Non-pigmented ciliary epithelial cell (primary cell): Measurements from ENCODE around the gene NAT16.

ENCODE experiments used
- DNase-seq: peaks from one replicate; pipeline ENCODE4 v3.0.0-alpha.2; 2010; ENCODE audit warnings: low read depth

NAT16 gene

DNA sequence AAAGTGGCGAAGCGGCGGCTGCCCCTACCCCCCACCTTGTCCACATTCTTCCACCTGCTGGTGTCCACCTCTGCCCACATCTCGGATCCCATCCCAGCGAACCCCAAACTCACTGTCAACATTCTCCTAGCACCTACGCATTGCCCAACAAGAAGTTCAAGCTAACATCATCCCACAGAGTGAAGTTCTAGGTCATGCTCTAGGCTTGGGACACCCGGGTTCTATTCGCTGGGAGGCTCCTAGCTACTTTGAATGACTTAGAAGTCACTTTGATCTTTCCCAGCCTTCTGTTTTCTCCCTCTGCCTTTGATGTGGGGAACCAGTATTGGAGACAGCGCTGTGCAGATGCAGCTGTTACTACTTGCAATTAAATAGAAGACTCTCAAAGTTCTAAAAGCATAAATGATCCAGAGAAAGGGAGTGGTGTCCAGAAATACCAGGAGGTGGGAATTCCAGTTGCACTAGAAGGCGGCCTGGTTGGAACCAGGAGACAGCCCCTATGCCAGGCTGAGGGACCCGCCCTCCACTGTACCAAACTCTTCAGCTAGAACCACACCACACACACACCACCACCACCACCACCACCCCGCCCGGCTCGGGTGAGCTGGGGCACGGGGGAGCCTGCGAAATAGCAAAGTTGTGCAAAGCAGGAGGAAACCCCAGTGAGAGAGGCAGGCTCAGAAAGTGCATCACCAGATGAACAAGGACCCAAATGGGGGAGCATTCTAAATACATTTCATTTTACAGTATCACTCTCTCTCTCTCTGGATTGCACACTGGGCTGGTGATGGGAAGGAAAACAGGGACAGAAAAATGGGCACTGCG is 9.3 kb downstream of the NAT16 start:
- DNase-seq = no peak

DNA sequence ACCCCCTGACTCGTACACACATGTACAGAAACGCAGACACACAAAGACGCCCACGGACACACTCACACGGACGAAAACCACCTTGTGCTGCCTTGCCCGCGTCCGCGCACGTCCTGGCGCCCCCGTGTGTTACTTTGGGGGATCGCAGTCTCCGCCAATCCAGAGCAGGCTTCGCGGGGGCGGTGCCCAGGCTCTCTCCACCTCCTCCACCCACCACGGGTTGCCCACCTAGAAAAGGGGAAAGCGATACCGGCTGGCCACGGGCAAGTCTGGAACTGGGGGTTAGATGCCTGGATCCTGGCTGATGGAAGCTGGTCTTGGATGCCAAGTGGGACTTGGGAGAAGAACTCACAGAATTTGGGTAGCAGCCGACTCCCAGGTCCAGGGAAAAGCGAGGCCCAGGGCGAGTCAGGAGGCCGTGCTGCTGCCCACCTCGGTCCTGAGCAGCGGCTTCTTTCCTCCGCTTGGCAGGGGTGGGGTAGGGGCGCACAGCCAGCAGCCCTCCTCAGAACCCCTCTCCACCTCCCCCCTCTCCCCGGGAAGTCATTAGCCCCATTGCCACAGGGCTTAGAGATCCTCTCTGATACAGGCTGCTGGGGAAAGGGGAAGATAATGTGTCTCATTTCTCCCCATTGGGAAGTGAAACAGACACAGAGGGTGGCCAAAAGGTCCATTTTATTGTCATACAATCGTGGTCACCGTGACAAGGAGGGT is 10.1 kb downstream of the NAT16 start:
- no peak for DNase-seq

DNA sequence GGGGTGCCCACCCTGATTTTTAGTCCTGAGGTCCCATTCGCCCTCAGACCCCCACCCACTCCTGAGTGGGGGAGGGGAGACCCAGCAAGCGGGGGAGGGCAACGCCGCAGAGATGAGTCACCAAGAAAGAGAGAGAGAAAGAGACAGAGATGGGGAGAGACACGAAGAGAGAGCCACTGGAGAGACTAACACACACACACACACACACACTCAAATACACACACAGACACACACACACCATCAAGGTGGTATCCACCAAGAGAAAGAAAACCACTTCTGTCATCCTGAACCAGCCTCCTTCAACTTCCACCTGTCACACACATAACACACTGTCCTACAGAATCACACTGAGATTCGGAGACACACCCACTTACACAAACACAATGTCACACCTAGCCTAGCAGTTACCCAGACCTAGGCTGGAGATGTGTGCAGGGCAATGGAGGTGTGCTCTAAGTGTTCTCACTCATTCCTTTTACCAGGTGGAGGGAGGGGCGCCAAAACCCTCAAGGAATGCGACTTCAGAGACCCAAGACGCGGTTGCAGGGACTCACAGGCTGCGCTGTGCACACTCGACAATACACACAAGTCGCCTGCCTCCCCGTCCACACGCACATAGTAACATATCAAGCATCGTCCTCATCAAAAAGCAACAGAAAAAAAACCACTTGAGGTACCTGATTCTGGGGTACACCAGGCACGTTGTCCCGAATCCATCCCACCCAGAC is 10.8 kb downstream of the NAT16 start:
- no peak for DNase-seq

DNA sequence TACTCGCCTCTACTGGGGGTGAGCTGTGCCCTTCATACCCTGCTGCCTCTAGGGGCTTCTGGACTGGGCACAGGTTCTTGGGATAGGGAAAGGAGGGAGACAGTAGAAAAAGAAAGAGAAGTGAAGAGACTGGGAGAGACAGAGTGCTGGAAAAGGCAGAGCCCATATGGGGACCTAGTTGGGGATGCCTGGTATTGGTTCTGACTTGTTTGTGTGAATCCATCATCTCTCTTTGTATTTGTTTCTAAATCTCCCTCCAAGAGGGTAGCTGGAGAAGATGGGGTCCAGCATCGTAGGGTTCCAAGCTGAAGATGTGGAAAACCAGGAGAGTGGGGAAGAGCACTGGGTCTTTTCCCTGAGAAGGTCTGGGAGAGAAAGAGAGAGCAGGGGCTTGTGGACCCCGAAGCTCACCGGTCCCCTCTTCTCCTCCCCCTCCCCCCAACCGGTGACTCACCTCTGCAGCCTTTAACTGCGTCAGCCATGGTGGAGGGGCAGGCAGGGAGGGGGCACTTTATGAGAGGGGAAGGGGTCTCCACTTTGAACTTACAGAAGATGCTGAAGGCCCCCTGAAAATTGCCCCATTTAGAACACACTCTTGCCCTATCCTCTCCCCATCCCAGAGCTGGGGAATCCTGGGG is 11.6 kb downstream of the NAT16 start:
- DNase-seq = no peak

DNA sequence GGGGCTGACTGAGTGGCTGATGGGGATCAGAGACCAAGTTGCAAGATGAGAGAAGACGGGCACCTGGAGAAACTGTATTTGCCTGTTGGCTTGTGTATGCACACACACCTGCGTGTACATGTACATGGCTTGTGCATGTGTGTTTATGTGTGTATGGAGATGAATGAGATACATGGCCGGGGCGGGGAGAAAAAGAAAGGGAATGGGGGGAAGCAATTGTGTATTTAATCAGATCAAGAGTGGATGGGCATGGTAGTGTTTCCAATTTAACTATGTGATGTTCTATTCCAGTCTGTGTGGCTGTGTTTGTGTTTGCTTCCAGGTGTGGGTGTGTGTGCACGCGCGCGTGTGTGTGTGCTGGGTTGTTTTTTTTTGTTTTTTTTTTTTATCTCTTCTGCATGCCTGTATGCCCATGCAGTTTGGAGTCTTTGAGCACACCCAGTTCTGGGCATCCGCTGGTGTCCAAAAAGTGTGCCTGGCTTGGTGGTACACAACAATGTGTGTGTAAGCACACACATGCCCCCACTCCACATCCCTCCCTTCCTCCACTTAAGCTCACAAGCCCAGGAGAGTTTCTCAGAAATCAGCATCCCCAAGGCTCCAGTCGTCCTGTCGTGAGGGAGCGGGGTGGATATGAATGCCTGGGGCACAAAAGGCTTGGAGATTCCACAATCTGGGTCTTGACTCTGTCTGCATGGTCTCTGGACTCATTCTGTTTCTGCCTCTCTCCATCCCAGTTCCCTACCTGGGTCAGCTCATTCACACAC is 12.3 kb downstream of the NAT16 start:
- no peak for DNase-seq

DNA sequence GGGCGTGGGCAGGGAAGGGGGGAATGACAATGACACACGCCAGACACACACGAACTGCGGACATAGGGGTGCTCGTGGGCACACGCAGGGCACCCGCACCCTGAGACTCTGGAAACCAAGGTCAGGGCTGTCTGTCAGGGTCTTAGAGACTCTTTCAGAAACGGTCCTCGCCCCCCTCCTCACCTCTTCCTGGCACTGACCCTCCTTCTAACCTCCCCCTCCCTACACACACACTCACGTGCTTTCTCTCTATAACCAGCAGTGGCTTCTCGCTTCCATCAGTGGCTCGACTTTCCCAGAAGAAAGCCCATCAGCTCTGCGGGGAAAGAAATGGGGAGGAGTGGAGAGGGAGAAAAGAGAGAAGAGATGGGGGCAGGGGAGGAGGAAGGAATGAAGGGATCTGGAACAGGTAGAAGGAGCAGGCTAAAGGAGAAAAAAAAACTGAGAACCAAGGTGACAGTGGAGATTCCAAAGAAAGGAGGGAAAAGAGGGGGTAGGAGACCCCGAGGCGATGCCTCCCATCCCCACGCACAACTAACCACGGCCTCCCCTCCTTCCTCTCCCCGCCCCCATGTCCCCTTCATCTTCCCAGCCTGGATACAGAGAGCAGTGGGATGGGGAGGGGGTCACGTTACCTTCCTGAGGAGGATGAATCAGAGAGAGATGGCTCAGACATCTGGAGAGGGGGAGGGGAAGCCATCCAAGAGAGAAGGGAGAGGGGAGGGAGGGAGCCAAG is 13.0 kb downstream of the NAT16 start:
- DNase-seq = no peak

DNA sequence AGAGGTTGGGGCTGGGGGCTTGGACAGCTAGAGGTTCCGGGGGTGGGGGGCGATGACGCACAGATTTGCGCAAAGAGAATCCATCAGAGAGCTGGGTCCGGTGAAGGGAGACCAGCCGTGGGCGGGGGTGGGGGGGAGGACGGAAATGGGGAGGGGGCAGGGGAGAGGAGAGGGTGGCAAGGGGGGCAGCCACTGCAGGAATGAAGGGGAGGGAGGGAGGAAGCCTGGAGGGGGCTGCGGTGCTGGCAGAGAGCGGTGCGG is 13.5 kb downstream of the NAT16 start:
- DNase-seq = no peak

DNA sequence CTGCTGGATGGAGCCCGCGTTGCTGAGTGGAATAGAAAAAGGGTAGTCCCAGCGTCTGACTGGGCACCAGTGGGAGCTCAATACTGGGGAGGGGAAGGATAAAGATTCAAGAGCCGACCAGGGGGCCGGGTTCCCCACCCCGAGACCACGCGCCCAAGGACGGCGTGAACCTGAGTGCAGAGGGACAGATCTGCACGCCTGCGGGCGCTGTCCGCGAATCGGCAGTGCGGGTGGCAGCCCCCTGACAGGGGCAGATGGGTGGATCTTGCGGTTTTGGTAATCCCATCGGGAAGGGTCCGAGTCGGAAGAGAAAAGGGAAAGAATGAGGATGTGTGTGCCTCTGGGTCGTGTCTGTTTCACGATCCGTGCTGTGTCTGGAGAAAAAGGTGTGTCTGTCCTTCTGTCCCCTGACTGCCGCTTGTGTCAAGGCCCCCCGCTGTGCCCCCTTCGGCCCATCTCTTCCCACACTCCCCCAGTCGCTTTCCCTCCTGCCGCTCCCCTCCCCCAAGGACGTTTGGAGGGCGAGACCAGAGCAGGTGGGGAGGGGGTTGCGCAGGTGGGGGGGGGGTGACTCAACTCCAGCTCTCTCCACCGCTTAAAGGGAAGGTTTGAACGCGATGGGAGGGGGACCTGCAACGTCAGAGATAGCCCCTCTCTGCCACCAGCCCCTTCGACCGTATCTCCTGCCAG is 14.0 kb downstream of the NAT16 start:
- DNase-seq = no peak

DNA sequence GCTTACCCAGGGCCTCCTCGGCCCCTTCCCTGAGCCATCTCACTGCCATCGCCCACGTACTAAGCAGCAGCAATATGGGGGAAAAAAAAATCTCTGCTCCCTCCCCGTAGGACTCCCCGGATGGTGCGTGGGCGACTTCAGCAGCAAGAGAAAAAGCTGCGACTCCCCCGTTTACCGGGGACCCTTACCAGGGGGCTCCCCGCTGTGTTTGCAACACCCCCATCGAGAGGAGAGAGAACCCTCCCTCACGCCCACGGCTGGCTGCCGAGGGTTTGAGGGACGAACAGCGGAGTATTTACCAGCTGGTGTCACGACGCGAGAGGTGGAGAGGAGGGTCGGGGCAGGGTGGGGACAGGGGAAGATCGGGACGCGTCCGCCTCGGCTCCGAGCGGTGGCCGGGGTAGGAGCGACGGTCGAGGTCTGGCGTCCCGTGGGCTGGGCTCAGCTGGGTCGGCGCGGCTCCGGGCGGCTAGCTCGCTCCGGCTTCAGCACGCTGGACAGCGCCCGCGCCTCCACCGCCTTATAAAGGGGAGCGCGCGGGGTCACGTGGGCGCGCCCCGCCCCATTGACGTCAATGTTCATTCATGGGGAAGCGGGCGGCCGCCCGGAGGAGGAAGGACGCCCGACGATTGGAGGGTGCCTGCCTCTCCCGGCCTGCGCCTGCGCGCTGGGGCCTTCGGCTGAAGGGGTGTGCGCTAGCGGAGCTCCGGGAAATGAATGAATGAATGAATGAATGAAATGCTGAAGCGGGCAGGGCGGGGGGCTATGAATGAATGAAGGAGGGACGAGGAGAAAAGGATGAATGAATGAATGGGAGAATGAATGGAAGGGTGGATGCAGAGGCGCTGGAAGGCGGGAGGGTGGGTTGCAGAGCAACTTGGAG is 14.8 kb downstream of the NAT16 start, which contains the start of gene VGF:
Gene VGF (minus strand): TSS at position 495 of the 883 bp plus-strand sequence. CDS start 726 bp downstream, outside the sequence.
- peak; percentile 53 for DNase-seq

DNA sequence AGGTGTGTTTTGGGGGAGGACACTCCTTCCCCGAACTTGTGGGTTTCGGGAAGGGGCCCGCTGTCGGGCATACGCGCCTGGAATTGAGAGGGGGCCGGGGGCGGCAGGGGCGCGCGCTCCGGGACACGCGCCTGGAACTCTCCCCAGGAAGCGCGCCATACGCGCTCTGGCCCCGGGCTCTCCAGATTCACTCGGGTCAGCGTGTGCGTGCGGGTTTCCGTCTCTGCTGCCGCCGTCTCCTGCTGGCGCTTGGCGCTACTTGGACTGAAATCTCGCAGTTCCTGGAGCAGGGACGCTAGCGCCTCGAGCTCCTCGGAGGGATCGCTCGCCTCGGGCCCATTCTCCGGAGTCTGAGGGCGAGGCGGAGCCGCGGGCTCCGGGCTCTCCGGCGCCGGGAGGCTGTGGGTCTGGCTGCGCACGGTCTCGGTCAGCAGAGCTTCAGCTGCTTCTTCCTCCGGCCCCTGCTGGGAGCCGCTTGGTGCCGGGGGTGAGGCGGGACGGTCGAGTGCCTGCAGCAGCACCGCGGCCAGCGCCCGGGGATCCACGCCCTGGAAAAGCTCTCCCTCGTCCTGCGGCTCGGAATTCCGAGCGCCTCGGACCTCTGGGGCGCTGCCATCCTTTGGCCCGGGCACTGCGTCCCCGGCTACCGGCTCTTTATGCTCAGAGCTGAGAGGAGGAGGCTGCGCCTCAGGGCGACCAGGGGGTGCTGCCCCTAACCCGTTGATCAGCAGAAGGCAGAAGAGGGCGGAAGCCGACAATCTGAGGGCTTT is 15.8 kb downstream of the NAT16 start:
- DNase-seq = no peak

DNA sequence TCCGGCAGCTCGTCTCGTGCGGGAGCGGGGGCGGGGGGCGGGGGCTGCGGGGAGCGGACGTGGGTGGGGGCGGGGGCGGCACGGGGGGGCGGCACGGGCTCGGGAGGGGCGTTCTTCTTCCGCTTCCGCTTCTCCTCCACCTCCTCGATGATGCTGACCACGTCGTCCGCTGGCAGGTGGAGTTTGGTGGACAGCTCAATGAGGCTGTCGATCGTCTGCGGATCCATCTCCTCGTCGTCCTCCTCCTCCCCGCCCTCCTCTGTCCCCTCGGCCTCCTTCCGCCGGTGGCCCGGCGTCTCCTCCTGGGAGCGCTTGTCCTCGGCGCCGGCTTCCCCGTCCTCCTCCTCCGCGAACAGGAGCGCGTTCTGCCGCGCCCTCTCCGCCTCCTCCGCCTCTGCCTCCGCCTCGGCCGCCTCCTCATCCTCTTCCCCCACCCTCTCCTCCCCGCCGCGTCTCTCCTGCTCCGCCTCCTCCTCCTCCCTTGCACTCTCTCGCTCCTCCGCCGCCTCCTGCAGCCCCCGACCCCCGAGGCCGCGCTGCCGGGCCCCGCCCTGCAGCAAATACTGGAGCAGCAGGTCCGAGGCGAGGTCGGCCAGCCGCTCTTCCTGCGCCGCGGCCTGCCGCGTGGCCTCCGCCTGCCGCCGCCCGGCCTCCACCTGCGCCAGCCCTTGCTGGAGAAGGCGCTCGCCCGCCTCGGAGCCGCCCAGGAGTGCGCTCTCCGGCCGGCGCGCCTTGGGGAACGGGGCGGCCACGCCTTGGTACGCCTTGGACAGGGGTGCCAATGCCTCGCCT is 16.6 kb downstream of the NAT16 start:
- DNase-seq = no peak

DNA sequence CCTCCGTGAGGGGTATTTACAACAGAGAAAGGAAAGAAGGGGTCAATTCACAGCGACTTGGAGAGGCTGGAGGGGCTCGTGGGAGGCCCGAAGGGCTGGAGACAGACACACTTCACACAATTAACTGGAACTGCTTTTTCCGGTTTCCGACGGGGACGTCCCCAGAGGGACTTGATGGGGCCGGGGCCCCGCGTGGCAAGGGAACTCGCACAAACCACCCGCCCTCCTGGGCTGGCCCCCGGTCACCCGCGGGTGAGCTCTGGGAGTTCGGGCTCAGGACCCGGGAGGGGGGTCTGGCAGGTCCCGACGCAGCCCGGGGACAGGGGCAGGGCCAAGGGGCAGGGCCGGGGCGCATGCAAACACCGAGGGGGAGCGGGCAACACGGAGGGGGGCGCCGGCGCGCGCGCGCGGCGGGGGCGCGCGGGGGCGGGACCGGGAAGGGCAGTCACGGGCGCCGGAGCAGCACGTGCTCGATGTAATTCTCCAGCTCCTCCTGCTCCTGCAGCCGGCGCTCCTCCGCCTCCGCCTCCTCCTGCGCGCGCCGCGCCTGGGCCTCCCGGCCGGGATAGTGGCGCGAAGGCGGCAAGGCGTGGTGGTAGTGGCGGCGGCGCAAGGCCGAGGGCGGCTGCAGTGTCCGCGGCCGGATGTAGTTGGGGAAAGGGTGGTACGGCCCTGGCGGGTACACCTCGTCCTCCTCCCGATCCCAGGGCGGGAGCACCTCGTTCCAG is 17.4 kb downstream of the NAT16 start:
- no peak for DNase-seq

DNA sequence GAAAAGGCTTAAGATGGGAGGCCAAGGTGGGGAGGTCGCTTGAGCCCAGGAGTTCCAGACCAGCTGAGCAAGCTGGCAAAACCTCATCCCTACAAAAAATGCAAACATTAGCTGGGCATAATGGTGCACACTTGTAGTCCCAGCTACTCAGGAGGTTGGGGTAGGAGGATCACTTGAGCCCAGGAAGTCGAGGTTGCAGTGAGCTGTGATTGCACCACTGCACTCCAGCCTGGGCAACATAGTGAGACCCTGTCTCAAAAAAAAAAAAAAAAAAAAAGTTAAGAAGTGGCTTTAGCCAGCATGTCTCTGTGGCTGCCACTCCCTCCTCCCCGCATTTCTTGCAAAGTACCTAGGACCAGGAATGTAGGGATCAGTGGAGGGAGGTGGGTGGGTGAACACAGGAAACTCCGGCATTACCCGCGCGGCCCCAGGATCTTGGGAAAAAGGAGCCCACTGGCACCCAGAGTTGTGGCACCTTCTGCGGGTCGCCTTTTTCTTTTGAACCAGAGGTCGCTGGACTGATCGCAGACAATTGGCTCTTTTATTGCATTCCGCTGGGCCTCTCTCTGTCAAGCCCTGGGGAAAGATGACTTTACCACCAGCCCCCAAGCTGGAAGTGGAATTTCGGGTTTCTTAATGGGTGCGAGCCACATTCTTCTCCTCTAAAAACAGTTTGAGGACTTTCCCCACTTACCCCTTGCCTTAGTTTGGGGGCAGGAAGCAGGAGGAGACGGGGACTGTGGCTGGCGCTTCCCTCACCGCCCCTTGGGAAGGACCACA is 18.2 kb downstream of the NAT16 start:
- DNase-seq = no peak

DNA sequence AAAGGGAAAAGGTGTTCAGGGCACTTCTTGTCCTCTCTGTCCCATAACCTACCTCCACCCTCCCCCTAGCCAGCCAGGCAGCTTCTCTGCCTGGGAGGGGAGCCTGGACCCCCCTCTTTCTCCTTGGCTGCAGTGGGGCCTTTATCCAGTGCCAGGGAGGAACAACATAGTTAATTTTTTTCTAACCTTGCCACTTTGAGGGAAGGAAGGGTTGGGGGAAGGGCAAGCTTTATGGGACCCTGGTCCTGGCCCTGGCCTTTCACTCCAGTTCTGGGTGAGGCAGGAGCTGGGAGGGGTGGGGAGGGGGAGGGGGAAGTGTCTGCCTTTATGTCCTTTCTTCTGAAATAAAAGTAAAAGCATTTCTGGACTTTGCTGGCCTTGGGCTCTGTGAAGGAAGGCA is 19.2 kb downstream of the NAT16 start:
- DNase-seq = no peak

DNA sequence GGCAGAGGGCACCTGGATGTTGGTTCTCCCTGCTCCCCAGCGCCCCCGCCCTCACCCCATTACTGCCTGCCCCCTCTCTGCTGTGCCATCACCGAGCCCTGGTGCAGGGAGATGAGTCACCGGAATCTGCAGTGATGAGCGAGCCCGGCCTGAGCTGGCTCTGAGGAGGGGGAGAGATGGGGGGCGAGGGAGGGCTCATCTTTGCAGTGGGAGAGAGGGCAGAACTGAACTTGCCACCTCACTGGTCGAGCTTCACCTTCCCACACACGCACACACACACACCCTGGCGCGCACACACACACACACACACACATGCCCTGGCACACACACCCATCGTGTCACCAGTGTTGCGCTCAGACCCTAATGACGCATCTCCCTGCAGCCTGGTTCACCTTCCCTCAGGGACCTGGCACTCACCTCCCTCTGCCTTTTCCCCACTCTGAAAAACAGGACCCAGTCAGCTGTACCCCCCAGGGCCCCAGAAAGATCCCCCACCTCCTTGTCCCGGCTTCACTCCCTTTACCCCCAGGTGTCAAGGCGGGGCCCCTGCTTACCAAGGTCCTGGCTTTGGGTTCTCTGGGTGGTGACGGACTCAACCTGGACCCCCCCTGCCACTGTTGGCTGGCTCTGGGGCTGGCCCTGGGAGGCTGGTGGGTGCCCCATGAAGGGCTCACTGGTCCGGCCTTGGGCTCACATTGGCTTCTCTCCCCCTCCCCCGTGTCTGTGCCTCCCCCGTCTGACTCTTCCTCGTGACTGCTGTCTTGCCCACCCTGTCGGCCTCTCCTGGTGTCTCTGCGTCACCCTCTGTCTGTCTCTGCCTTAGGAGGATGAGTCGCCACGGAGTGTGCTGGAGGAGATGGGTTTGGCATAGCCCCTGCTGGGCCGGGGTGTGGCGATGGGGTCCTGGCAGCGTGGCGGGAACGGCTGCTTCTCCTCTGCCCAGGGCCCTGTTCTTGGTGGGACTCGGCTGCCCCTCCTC is 20.1 kb downstream of the NAT16 start:
- no peak for DNase-seq
